Fibroblast of lung (primary cell): ENCODE data around the gene ZNF429. TPM values are rescaled to one million over a fixed set of nuclear protein-coding genes. Genes with fewer than 3 reads are reported as not detected.
A peak's percentile ranks its signal among the peaks of the same experiment; 100 is the strongest.

Experiments
- DNase-seq, 2 donors: peaks; one replicate each; pipeline versions ENCODE4 v3.0.0 to v3.0.0-alpha.2; 2010; ENCODE audit warnings: low read depth in 2 of 2
- H2AFZ ChIP-seq: 2 replicates; pipeline ENCODE4 v1.5.1; 2012; ENCODE audit warnings: low read length, control low read depth, inconsistent platforms
- H3K27ac ChIP-seq: 2 replicates; pipeline ENCODE4 v1.5.1; 2011; ENCODE audit warnings: low read length, control low read depth; ENCODE audit not compliant: insufficient read depth
- H3K27me3 ChIP-seq: 2 replicates; pipeline ENCODE4 v1.5.1; 2011; ENCODE audit warnings: mild to moderate bottlenecking, low read length; ENCODE audit not compliant: control insufficient read depth, insufficient read depth
- H3K36me3 ChIP-seq: 2 replicates; pipeline ENCODE4 v1.5.1; 2011; ENCODE audit warnings: low read length; ENCODE audit not compliant: control insufficient read depth, insufficient read depth
- H3K4me1 ChIP-seq: 2 replicates; pipeline ENCODE4 v1.5.1; 2011; ENCODE audit warnings: low read length; ENCODE audit not compliant: control insufficient read depth, insufficient read depth; ENCODE audit errors: extremely low read depth
- H3K4me2 ChIP-seq: 2 replicates; pipeline ENCODE4 v1.5.1; 2011; ENCODE audit warnings: low read length, control low read depth; ENCODE audit not compliant: insufficient read depth; ENCODE audit errors: extremely low read depth
- H3K4me3 ChIP-seq, 4 experiments: fragments of 200-600 bp in 1 of 4; sonication (generic) in 1 of 4; replicated peaks in 1 of 4; 2 replicates each; pipeline ENCODE4 v1.5.1; 2011 to 2016; ENCODE audit warnings: low read length in 4 of 4, low read depth in 3 of 4, mild to moderate bottlenecking in 3 of 4, control low read depth in 2 of 4, inconsistent platforms in 1 of 4, mixed read lengths in 1 of 4; ENCODE audit not compliant: insufficient read depth in 1 of 4; ENCODE audit errors: control extremely low read depth in 1 of 4
- H3K79me2 ChIP-seq: 2 replicates; pipeline ENCODE4 v1.5.1; 2012; ENCODE audit warnings: mild to moderate bottlenecking, low read length, inconsistent platforms; ENCODE audit not compliant: control insufficient read depth, insufficient read depth
- H3K9ac ChIP-seq: 2 replicates; pipeline ENCODE4 v1.5.1; 2011; ENCODE audit warnings: mild to moderate bottlenecking, low read length, control low read depth; ENCODE audit not compliant: insufficient read depth
- H3K9me3 ChIP-seq: 2 replicates; pipeline ENCODE4 v1.5.1; 2012; ENCODE audit warnings: low read depth, low read length; ENCODE audit not compliant: control insufficient read depth, insufficient read depth
- H4K20me1 ChIP-seq: 2 replicates; pipeline ENCODE4 v1.5.1; 2011; ENCODE audit warnings: low read length; ENCODE audit not compliant: control insufficient read depth, insufficient read depth; ENCODE audit errors: extremely low read depth
- CTCF ChIP-seq, 2 donors: IDR thresholded peaks in 1 of 2; conservative IDR thresholded peaks in 1 of 2; 1 replicate in 1 of 2; 2 replicates in 1 of 2; pipeline ENCODE4 v1.5.1; 2011 to 2012; ENCODE audit warnings: low read length in 2 of 2, control low read depth in 1 of 2, inconsistent platforms in 1 of 2, low read depth in 1 of 2, mild to moderate bottlenecking in 1 of 2
- EZH2 ChIP-seq: IDR thresholded peaks from 2 replicates; pipeline ENCODE4 v1.5.1; 2012; ENCODE audit warnings: low read length, control low read depth, mild to moderate bottlenecking; ENCODE audit errors: missing control alignments
- polyA plus RNA-seq, 2 donors: library from polyadenylated mRNA; depleted of rRNA in 1 of 2; stranded (reverse) in 1 of 2; unstranded in 1 of 2; fragments of >200 nt; gene quantifications; 2 replicates each; pipeline ENCODE4 v1.2.1, GENCODE V29; 2011 to 2012; ENCODE audit warnings: missing spikeins in 1 of 2
- total RNA-seq: library from RNA; depleted of rRNA; stranded (reverse); fragments of >200 nt; gene quantifications from 2 replicates; pipeline ENCODE4 v1.2.1, GENCODE V29; 2014

Gene ZNF429
- total and polyA plus RNA-seq, 2 donors (not counting 1 experiment from before 2014, with no cell fraction given): 5.6 to 7.5 TPM

DNA sequence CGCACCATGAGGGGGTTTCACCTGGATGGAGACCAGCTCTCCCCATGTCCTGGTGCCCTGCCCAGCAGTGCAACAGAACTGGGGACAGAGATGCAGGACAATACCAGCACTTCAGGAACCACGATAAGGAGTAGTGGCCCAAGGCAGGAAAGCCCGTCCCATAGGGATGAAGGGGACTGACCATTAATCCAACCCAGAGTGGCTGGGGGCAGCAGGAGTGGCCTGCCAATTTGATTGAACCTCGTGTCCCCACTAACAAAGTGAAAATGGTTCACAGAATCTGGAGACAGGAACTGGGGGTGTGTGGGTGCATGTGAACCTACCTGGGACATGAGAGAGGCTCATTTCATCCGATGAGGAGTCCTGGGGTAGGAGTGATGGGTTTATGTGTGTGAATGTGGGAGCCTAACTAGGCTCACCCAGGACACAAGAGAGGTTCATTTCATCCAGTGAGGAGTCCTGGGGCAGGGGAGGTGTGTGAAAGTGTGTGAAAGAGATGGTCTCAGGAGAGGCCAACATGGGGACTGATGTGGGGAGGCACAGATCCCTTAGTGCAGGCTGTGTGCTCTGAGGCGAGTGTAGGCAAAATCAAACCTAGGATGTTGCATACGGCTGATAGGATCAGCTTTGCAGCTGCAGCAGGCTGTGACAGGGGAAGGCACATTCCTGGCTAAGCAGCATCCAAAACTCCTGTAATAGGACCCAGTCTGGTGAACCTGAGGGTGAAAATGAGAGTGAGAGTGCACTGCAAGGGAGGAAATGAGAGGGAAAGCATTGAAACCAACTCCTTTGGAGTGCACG lies 98.2 kb downstream of the ZNF429 start:
- peak overlapping the region in 2 of 4 experiments; percentile 60 to 64 for H3K4me3 ChIP-seq
- H3K27ac ChIP-seq: no peak overlapping the region
- peak in 1 of 2 donors; percentile 1 for DNase-seq
- H2AFZ ChIP-seq: no peak overlapping the region
- H3K27me3 ChIP-seq: no peaks in the 10 kb centered on the region
- TF ChIP-seq EZH2 (no peak), CTCF (conservative IDR thresholded peaks at IDR 0.05 in 1 of 2, IDR thresholded peaks at IDR 0.05 in 1 of 2; ENCODE audit: low read depth in 1 of 2, low read length in 2 of 2) (no peak)
- peak overlapping the region; percentile 15 for H3K4me2 ChIP-seq
- no peaks in the 10 kb centered on the region for H3K36me3 ChIP-seq
- no peaks in the 10 kb centered on the region for H3K9me3 ChIP-seq
- H4K20me1 ChIP-seq: no peaks in the 10 kb centered on the region
- H3K9ac ChIP-seq: no peak overlapping the region
- no peaks in the 10 kb centered on the region for H3K4me1 ChIP-seq
- no peaks in the 10 kb centered on the region for H3K79me2 ChIP-seq

GRCh38 chr19:21604351-21604926 lies 99.0 kb downstream of the ZNF429 start:
- Histone ChIP-seq H3K9me3 (no peaks in the 10 kb centered on the region), H2AFZ (peak overlapping the region; percentile 89), H3K36me3 (no peaks in the 10 kb centered on the region), H3K79me2 (no peaks in the 10 kb centered on the region), H3K27me3 (no peaks in the 10 kb centered on the region), H3K4me3 (peak overlapping the region; percentile 28 to 64 (median 52)), H3K9ac (no peak overlapping the region), H3K4me1 (no peaks in the 10 kb centered on the region), H3K27ac (no peak overlapping the region), H4K20me1 (no peaks in the 10 kb centered on the region), H3K4me2 (peak overlapping the region; percentile 80)
- TF ChIP-seq CTCF (conservative IDR thresholded peaks at IDR 0.05 in 1 of 2, IDR thresholded peaks at IDR 0.05 in 1 of 2; ENCODE audit: low read depth in 1 of 2, low read length in 2 of 2): no peak
- no peak for TF ChIP-seq EZH2
- DNase-seq: peak; percentile 48 to 66

Other genes with a start within 250 kb of the ZNF429 start
- gene ZNF708, start 176.2 kb upstream of the ZNF429 start, total RNA-seq: 3.1 and 4.6 TPM in 2 replicates
- 2.5 and 2.8 TPM in 2 replicates for gene ZNF708, start 176.2 kb upstream of the ZNF429 start, polyA plus RNA-seq
- gene ZNF738, start 146.6 kb upstream of the ZNF429 start, total RNA-seq: 2.1 and 3.8 TPM in 2 replicates
- gene ZNF738, start 146.6 kb upstream of the ZNF429 start, polyA plus RNA-seq: 4.9 and 6.3 TPM in 2 replicates
- 24.7 and 32.4 TPM in 2 replicates for gene ZNF493, start 108.5 kb upstream of the ZNF429 start, total RNA-seq
- 3.0 and 3.8 TPM in 2 replicates for gene ZNF493, start 108.5 kb upstream of the ZNF429 start, polyA plus RNA-seq